ACC112 (cell line): ENCODE data around the gene TMPRSS9.

Experiments
- H2AFZ ChIP-seq: fragments of 200-600 bp; sonication (generic); one replicate; pipeline ENCODE4 v1.6.0; 2017; ENCODE audit warnings: antibody characterized with exemption, low read length; ENCODE audit not compliant: unreplicated experiment
- H3K27ac ChIP-seq: fragments of 200-600 bp; sonication (generic); 2 replicates; pipeline ENCODE4 v1.5.1; 2014; ENCODE audit warnings: low read depth, mild to moderate bottlenecking, antibody characterized with exemption, low read length, moderate library complexity
- H3K27me3 ChIP-seq: fragments of 200-600 bp; sonication (generic); 2 replicates; pipeline ENCODE4 v1.6.1; 2014; ENCODE audit warnings: mild to moderate bottlenecking, antibody characterized with exemption, low read length, moderate library complexity, mixed read lengths; ENCODE audit not compliant: insufficient read depth
- H3K36me3 ChIP-seq: fragments of 200-600 bp; sonication (generic); 2 replicates; pipeline ENCODE4 v1.6.1; 2016; ENCODE audit warnings: mild to moderate bottlenecking, antibody characterized with exemption, low read length, moderate library complexity, mixed read lengths; ENCODE audit not compliant: insufficient read depth
- H3K4me1 ChIP-seq: fragments of 200-600 bp; sonication (generic); one replicate; pipeline ENCODE4 v1.6.1; 2016; ENCODE audit warnings: low read length, mixed read lengths; ENCODE audit not compliant: insufficient read depth, unreplicated experiment, control insufficient read depth
- H3K4me3 ChIP-seq: fragments of 200-600 bp; sonication (generic); 2 replicates; pipeline ENCODE4 v1.5.1; 2014; ENCODE audit warnings: mild to moderate bottlenecking, low read depth, low read length
- H3K79me2 ChIP-seq: fragments of 200-600 bp; sonication (generic); one replicate; pipeline ENCODE4 v1.6.0; 2016; ENCODE audit warnings: low read length; ENCODE audit not compliant: control insufficient read depth, unreplicated experiment, insufficient read depth

Gene TMPRSS9

DNA sequence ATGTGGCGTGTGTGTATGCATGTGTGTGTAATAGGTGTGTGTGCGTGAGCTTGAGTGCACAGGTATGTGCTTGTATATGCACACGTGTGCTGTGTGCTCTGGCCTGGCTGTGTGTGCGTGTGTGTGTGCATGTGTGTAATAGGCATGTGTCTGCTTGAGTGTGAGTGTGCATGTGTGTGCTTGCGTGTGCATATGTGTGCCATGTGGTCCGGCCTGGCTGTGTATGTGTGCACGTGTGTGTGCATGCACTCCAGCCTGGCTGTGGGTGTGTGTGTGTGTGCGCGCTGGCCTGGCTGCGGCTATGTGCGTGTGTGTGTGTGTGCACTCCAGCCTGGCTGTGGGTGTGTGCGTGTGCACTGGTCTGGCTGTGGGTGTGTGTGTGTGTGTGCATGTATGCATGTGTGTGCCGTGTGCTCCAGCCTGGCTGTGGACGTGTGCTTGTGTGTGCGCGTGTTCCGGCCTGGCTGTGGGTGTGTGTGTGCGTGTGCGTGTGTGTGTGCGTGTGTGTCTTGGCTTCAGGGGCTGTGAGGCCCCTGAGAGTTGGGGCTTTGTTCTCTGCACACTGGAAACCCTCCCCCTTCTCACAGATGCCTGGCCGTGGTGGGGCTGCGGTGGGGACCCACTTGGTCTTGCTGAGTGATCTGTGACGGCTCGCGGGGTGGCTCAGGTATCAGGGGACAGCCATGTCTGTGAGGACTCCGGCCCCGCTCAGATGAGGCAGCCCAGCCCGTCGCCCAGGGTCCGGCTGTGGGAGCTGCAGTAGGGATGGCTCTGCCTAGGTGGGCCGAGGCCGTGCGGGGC, 23.3 kb upstream of the TMPRSS9 start:
- H3K79me2 ChIP-seq, result peaks cover 20% of the 10 kb centered on the region
- H3K4me3 ChIP-seq, result no peak overlapping the region
- no peaks in the 10 kb centered on the region for H3K27me3 ChIP-seq
- no peak overlapping the region for H2AFZ ChIP-seq
- H3K36me3 ChIP-seq, result no peaks in the 10 kb centered on the region
- no peaks in the 10 kb centered on the region for H3K4me1 ChIP-seq
- H3K27ac ChIP-seq, result no peak overlapping the region

DNA sequence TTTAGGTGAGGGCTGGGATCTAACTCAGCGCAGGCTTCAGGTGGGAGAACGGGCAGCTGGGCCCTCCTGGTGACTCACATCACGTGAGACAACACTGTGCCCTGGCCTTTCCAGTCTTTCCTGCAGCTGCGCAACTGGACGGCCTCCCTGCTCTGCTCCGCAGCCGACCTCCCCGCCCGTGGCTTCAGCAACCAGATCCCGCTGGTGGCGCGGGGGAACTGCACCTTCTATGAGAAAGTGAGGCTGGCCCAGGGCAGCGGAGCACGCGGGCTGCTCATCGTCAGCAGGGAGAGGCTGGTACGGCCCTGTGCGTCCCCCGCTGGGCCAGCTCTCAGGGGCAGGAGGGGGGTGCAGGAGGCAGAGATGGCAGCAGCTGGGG, 22.7 kb upstream of the TMPRSS9 start:
- H3K79me2 ChIP-seq, result peaks cover 14% of the 10 kb centered on the region
- H3K4me3 ChIP-seq, result no peak overlapping the region
- H3K4me1 ChIP-seq, result no peaks in the 10 kb centered on the region

DNA sequence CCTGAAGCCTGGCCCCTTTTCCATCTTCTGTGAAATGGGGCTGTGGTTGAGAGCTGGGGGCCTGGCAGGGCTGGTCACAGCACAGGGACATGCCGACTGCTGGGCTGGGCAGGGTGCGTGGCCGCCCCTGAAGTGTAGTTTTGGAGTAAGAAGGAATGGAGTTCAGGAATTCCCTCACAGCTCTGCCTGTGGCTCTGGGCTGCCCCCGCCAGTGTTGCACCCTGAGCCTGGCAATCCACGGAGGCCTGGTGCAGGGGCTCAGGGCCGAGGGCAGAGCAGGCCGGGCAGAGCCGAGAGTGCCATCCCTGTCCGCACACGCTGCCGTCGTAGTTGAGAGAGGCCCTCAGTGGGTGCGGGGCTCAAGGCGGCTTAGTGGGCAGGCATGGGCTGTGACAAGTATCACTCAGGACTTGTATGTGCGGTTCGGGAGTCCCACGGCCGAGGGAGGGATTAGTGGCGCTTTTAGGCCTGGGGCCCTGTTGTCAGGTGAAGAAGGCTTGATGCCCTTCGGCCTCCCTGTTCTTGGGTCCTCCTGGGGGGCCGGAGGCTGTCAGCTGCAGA, 21.9 kb upstream of the TMPRSS9 start:
- H3K4me3 ChIP-seq, result no peak overlapping the region
- no peak overlapping the region for H2AFZ ChIP-seq
- no peaks in the 10 kb centered on the region for H3K36me3 ChIP-seq
- H3K4me1 ChIP-seq, result no peaks in the 10 kb centered on the region
- H3K27me3 ChIP-seq, result no peaks in the 10 kb centered on the region
- H3K79me2 ChIP-seq, result peaks cover 9% of the 10 kb centered on the region
- no peak overlapping the region for H3K27ac ChIP-seq

More for the DNA sequence above, 22.7 kb upstream of the TMPRSS9 start:
- H3K36me3 ChIP-seq, result no peaks in the 10 kb centered on the region
- H2AFZ ChIP-seq, result no peak overlapping the region
- H3K27ac ChIP-seq, result no peak overlapping the region
- no peaks in the 10 kb centered on the region for H3K27me3 ChIP-seq

DNA sequence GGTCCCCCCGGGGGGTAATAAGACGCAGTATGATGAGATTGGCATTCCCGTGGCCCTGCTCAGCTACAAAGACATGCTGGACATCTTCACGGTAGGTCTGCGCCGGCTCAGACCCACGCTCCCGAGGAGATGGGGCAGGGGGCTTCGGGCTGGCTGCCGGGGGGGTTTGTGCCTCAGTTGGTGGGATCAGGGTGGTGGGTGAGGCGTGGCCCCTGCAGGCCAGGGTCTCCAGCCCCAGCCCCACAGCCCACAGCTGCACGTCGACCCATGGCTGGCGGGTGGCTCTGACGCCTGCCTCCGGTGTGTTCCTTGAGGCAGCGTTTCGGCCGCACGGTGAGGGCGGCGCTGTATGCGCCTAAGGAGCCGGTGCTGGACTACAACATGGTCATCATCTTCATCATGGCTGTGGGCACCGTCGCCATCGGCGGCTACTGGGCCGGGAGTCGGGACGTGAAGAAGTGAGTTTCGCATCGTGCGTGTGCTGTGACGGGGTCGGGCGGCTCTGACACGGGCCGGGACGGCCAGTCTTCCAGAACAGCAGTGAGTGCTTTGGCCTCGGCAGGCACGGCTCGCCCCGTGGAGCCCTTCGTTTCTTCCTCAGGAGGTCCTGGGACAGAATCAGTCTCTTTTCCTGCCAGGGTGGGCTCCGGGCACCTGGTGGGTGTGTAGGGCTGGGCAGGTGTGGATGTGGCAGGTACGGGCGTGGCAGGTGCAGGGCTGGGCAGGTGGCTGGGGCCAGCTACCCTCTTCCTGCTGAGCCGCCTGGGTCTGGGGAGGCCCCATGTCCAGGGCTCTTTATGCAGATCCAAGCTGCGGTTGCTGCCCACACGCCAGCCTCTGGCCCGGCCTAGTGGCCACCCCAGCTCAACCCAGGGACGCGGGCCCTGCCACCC, 21.1 kb upstream of the TMPRSS9 start:
- Histone ChIP-seq H3K27me3 (no peaks in the 10 kb centered on the region), H2AFZ (no peak overlapping the region), H3K79me2 (peaks cover 9% of the 10 kb centered on the region), H3K27ac (no peak overlapping the region), H3K36me3 (no peaks in the 10 kb centered on the region), H3K4me3 (no peak overlapping the region), H3K4me1 (no peaks in the 10 kb centered on the region)

DNA sequence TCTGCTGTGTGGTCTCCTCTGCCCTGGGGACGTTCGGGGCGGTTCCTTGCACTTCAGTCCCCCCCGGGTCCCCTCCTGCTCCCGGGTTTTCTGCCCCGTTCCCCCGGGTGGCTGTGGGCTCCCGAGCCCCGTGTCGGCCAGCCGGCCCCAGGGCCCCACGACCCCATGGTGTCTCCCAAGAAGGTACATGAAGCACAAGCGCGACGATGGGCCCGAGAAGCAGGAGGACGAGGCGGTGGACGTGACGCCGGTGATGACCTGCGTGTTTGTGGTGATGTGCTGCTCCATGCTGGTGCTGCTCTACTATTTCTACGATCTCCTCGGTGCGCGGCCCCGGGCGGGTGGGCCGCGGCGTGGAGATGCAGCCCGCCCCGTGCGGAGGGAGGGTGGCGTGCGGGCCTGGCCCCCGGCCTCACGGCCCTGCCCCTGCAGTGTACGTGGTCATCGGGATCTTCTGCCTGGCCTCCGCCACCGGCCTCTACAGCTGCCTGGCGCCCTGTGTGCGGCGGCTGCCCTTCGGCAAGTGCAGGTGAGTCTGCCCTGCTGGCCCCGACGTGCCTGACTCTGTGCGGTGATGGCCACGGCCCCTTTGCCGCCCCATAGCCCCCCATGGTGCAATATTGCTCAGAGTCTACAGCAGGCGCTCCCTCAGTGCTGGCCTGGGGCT, 20.3 kb upstream of the TMPRSS9 start:
- no peaks in the 10 kb centered on the region for H3K4me1 ChIP-seq
- no peak overlapping the region for H3K27ac ChIP-seq
- H2AFZ ChIP-seq, result no peak overlapping the region
- peaks cover 9% of the 10 kb centered on the region for H3K79me2 ChIP-seq
- no peaks in the 10 kb centered on the region for H3K27me3 ChIP-seq
- H3K4me3 ChIP-seq, result no peak overlapping the region
- no peaks in the 10 kb centered on the region for H3K36me3 ChIP-seq

DNA sequence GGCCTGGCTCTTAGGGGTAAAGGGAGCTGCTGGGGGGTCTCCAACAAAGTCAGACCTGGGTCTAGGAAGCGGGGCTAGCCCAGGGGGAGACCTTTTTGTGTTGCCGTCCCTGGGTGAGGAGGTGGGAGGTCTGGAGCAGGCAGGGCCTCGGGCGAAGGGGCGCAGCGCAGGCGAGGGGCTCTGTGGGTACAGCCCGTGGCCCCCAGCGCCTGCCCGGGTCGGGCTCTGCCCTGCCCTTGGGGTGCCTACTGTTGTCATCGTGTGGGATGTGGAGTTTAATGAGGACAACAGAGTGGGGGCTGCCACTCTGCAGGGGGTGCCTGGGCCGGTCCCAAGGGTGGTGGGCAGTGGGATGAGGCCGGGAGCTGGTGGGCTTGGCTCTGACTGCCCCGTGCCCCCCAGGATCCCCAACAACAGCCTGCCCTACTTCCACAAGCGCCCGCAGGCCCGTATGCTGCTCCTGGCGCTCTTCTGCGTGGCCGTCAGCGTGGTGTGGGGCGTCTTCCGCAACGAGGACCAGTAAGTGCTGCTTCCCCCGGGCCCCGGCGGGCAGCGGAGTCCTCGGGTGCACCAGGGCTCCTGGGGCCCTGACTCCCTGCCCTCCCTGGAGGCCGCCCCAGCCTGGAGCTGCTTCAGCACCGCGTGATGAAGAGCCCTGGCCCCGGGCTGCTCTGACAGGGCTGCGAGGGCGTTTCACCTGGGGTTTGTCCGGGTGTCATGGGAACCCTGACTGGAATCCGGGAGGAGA, 19.4 kb upstream of the TMPRSS9 start:
- no peak overlapping the region for H2AFZ ChIP-seq
- H3K27ac ChIP-seq, result no peak overlapping the region
- H3K4me1 ChIP-seq, result no peaks in the 10 kb centered on the region
- H3K36me3 ChIP-seq, result no peaks in the 10 kb centered on the region
- peaks cover 7% of the 10 kb centered on the region for H3K79me2 ChIP-seq
- H3K4me3 ChIP-seq, result no peak overlapping the region
- H3K27me3 ChIP-seq, result no peaks in the 10 kb centered on the region

- Histone ChIP-seq H3K27ac (no peak overlapping the region), H3K4me3 (no peak overlapping the region), H3K79me2 (peaks cover 3% of the 10 kb centered on the region), H3K36me3 (no peaks in the 10 kb centered on the region), H2AFZ (no peak overlapping the region), H3K4me1 (no peaks in the 10 kb centered on the region), H3K27me3 (no peaks in the 10 kb centered on the region)
Observed at GRCh38 chr19:2341244-2341751, 18.8 kb upstream of the TMPRSS9 start.

DNA sequence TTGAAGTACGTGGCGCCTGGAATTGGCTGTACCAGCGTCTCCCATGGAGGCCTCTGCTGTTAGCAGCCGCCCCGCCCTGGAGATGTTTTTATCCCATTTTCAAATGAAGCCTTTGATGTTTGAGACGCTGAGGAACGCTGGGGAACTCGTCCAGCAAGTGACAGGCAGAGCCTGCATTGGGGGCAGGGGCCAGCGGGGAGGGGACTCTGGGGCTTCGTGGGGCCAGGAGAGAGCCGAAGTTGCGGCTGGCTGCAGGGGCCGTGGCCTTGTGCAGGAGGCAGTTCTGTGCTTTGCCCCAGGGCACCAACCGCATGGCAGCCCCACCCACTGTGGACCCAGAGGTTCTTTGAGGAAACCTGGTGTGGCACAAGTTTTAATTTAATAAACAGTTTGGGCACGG, 18.1 kb upstream of the TMPRSS9 start:
- Histone ChIP-seq H3K27ac (no peak overlapping the region), H3K79me2 (peaks cover 3% of the 10 kb centered on the region), H3K36me3 (no peaks in the 10 kb centered on the region), H2AFZ (no peak overlapping the region), H3K4me1 (no peaks in the 10 kb centered on the region), H3K4me3 (no peak overlapping the region), H3K27me3 (no peaks in the 10 kb centered on the region)

DNA sequence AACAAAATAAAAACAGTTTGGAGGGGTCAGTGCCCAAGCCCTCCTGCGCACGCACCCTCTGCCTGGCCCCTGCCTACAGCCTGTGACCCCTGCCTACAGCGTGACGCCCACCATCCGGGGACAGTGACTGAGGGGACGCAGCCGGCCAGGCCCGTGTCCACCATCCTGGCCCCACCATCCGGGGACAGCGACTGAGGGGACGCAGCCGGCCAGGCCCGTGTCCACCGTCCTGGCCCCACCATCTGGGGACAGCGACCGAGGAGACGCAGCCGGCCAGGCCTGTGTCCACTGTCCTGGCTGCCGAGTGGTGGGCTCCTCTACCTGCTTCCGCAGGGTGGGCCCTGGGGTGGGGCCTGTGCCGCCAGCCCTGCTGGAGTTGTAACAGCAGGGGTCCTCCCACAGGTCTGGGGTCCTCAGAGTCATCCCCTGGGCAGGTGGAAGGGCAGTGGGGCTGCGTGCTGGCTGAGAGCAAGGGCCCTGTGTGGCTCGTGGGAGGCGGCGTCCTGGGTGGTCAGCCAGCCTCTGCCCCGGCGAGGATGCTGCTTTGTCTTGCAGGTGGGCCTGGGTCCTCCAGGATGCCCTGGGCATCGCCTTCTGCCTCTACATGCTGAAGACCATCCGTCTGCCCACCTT, 17.3 kb upstream of the TMPRSS9 start:
- Histone ChIP-seq H3K4me1 (no peaks in the 10 kb centered on the region), H3K4me3 (no peak overlapping the region), H2AFZ (no peak overlapping the region), H3K27ac (no peak overlapping the region), H3K27me3 (no peaks in the 10 kb centered on the region), H3K79me2 (peaks cover 3% of the 10 kb centered on the region), H3K36me3 (no peaks in the 10 kb centered on the region)
